RWPE2 (cell line): ENCODE results near the gene ATP10A.
"Not testable (repeated sequence)": the region's sequence is repeated elsewhere in the genome, so short reads cannot be mapped to it uniquely, and the experiment has no call there.

Experiments used
- ATAC-seq: fragments of 200-7000 bp; cut with Tn5 transposase; 3 replicates; pipeline ENCODE4 v1.9.1; 2021; ENCODE audit warnings: low read depth
- DNase-seq: peaks from one replicate; pipeline ENCODE4 v3.0.0-alpha.2; 2020; ENCODE audit warnings: low spot score
- H3K27ac ChIP-seq: fragments of 450-650 bp; 2 replicates; pipeline ENCODE4 v1.5.1; 2017; ENCODE audit warnings: mild to moderate bottlenecking; ENCODE audit not compliant: poor library complexity, severe bottlenecking
- H3K27me3 ChIP-seq: fragments of 250-450 bp; sonication (Bioruptor Pico); 2 replicates; pipeline ENCODE4 v1.5.1; 2021; ENCODE audit warnings: mild to moderate bottlenecking, moderate library complexity; ENCODE audit not compliant: insufficient read depth, poor library complexity, severe bottlenecking
- H3K36me3 ChIP-seq: fragments of 250-450 bp; sonication (Bioruptor Pico); 2 replicates; pipeline ENCODE4 v1.5.1; 2020; ENCODE audit warnings: low read depth, mild to moderate bottlenecking, moderate library complexity
- H3K4me1 ChIP-seq: fragments of 250-450 bp; sonication (Bioruptor Pico); 2 replicates; pipeline ENCODE4 v1.5.1; 2021; ENCODE audit warnings: mild to moderate bottlenecking, moderate library complexity; ENCODE audit not compliant: insufficient read depth, poor library complexity, severe bottlenecking
- H3K4me3 ChIP-seq: fragments of 250-450 bp; sonication (Bioruptor Pico); 2 replicates; pipeline ENCODE4 v1.5.1; 2021; ENCODE audit warnings: mild to moderate bottlenecking, moderate library complexity; ENCODE audit not compliant: severe bottlenecking
- H3K9me3 ChIP-seq: fragments of 250-450 bp; sonication (Bioruptor Pico); 2 replicates; pipeline ENCODE4 v1.5.1; 2021; ENCODE audit warnings: mild to moderate bottlenecking, moderate library complexity; ENCODE audit not compliant: severe bottlenecking
- CTCF ChIP-seq: fragments of 450-650 bp; IDR thresholded peaks from one replicate; pipeline ENCODE4 v1.5.1; 2017; ENCODE audit warnings: mild to moderate bottlenecking, moderate library complexity; ENCODE audit not compliant: poor library complexity, severe bottlenecking

The ATP10A gene

GRCh38 chr15:25763954-25764353, 99.2 kb downstream of the ATP10A start:
- Histone ChIP-seq H3K4me1 (no peaks in the 10 kb centered on the region), H3K27ac (no peak overlapping the region), H3K9me3 (no peaks in the 10 kb centered on the region), H3K27me3 (no peaks in the 10 kb centered on the region), H3K4me3 (no peak overlapping the region), H3K36me3 (no peaks in the 10 kb centered on the region)
- no peak for TF ChIP-seq CTCF
- ATAC-seq (no peak), DNase-seq (no peak)

DNA sequence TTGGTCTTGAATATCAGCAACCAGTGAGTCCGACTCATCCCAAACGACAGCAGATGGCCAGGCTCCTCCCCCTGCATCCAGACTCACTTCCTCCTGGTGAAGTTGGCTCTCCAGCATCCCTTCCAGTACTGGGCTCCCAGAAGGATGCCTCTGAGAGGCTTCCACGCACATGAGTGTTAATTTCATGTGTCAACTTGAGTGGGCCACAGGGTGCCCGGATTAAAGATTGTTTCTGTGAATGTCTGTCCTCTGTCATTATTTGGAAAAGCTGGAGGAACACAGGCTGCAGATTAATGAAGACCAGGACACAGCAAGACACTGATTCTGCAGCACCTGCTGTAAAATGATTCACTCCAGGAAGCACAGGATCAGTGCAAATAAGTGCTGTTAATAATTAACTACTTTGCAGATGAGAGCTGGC, 99.8 kb downstream of the ATP10A start:
- Histone ChIP-seq H3K36me3 (no peaks in the 10 kb centered on the region), H3K27me3 (no peaks in the 10 kb centered on the region), H3K9me3 (no peaks in the 10 kb centered on the region), H3K27ac (no peak overlapping the region), H3K4me3 (no peak overlapping the region), H3K4me1 (no peaks in the 10 kb centered on the region)
- no peak for TF ChIP-seq CTCF
- no peak for ATAC-seq
- no peak for DNase-seq

DNA sequence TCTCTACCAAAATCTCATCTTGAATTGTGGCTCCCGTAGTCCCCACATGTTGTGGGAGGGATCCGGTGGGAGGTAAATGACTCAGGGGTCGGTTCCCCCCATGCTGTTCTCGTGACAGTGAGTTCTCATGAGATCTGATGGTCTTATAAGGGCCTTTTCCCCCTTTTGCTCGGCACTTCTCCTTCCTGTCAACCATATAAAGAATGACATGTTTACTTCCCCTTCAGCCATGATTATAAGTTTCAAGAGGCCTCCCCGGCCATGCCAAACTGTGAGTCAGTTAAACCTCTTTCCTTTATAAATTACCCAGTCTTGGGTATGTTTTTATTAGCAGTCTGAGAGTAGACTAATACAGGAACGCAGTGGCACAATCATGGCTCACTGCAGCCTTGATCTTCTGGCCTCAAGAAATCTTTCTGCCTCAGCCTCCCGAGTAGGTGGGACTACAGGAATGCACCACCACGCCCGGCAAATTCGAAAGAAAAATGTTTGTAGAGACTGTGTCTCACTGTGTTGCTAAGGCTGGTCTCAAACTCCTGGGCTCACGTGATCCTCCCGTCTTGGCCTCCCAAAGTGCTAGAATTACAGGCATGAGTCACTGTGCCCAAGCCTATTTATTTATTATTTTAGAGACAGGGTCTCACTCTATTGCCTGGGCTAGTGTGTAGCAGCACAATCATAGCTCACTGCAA, 101.0 kb downstream of the ATP10A start:
- H3K27me3 ChIP-seq = no peaks in the 10 kb centered on the region
- H3K27ac ChIP-seq = no peak overlapping the region
- H3K4me3 ChIP-seq = no peak overlapping the region
- no peak for DNase-seq
- TF ChIP-seq CTCF = no peak
- H3K4me1 ChIP-seq = no peaks in the 10 kb centered on the region
- H3K36me3 ChIP-seq = no peaks in the 10 kb centered on the region
- H3K9me3 ChIP-seq = no peaks in the 10 kb centered on the region
- ATAC-seq = no peak

DNA sequence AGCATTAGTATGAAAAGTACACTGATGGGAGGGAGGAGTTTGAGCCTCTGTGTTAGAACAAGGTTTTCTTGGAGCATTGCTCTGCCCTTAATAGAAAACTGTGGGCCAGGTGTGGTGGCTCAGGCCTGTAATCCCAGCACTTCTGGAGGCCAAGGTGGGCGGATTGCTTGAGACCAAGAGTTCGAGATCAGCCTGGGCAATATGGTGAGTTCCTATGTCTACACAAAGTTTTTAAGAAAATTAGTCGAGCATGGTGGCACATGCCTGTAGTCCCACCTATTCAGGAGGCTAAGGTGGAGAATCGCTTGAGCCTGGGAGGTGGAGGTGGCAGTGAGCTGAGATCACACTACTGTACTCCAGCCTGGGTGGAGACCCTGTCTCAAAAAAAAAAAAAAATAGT, 103.7 kb downstream of the ATP10A start:
- Histone ChIP-seq H3K27ac (no peak overlapping the region), H3K36me3 (no peaks in the 10 kb centered on the region), H3K27me3 (no peaks in the 10 kb centered on the region), H3K4me3 (no peak overlapping the region), H3K4me1 (no peaks in the 10 kb centered on the region), H3K9me3 (no peaks in the 10 kb centered on the region)
- TF ChIP-seq CTCF = no peak
- no peak for DNase-seq
- no peak for ATAC-seq

- H3K4me3 ChIP-seq, ATAC-seq, H3K27ac ChIP-seq, H3K4me1 ChIP-seq, H3K36me3 ChIP-seq, H3K9me3 ChIP-seq, H3K27me3 ChIP-seq, DNase-seq: not testable (repeated sequence)
These were observed 104.5 kb downstream of the ATP10A start for GRCh38 chr15:25758612-25759011.
